Peyer's patch (tissue), 4 donors: Measurements from ENCODE around the gene GPR26. TPM values are rescaled to one million over a fixed set of nuclear protein-coding genes. Genes with fewer than 3 reads are reported as not detected.

ENCODE experiments used
- DNase-seq, 3 donors: peaks; one replicate each; pipeline ENCODE4 v3.0.0-alpha.2; 2017 to 2019
- H3K27ac ChIP-seq, 4 donors: fragments of 200-600 bp; sonication (generic); one replicate each; pipeline ENCODE4 v1.5.1; 2016 to 2019
- H3K27me3 ChIP-seq, 2 donors: fragments of 200-600 bp; sonication (generic); one replicate each; pipeline ENCODE4 v1.5.1; 2019
- H3K36me3 ChIP-seq, 3 donors: fragments of 200-600 bp; sonication (generic); one replicate each; pipeline ENCODE4 v1.5.1; 2016 to 2019
- H3K4me1 ChIP-seq, 4 donors: fragments of 200-600 bp; sonication (generic); one replicate each; pipeline ENCODE4 v1.5.1; 2016 to 2019
- H3K4me3 ChIP-seq, 4 donors: fragments of 200-600 bp; sonication (generic); 1 replicate in 3 of 4; 2 replicates in 1 of 4; pipeline ENCODE4 v1.5.1; 2016 to 2019; ENCODE audit warnings: mild to moderate bottlenecking in 1 of 4
- H3K9me3 ChIP-seq, 4 donors: fragments of 200-600 bp; sonication (generic); one replicate each; pipeline ENCODE4 v1.5.1; 2016 to 2019; ENCODE audit warnings: mild to moderate bottlenecking in 1 of 4
- CTCF ChIP-seq, 6 experiments: fragments of 450-650 bp in 4 of 6; fragments of 200-600 bp in 2 of 6; sonication (generic) in 1 of 6; IDR thresholded peaks; one replicate each; pipeline ENCODE4 v1.5.1; 2017 to 2019; ENCODE audit warnings: antibody characterized with exemption in 6 of 6, mild to moderate bottlenecking in 3 of 6, moderate library complexity in 1 of 6
- POLR2A ChIP-seq, 2 donors: fragments of 450-650 bp; IDR thresholded peaks; one replicate each; pipeline ENCODE4 v1.5.1; 2017; ENCODE audit warnings: antibody characterized with exemption in 2 of 2, mild to moderate bottlenecking in 2 of 2, moderate library complexity in 2 of 2
- total RNA-seq, 4 donors: library from RNA; depleted of rRNA; stranded (reverse); fragments of >200 nt; gene quantifications; one replicate each; pipeline ENCODE4 v1.1.0, GENCODE V29; 2016

GPR26 gene
- total RNA-seq, 4 donors from 2014 or later = not detected

- no peaks in the 10 kb centered on the region for H3K4me1 ChIP-seq
- no peak for DNase-seq
- H3K27me3 ChIP-seq = no peaks in the 10 kb centered on the region
- TF ChIP-seq POLR2A (IDR thresholded peaks at IDR 0.05) (no peak), CTCF (IDR thresholded peaks at IDR 0.05) (no peak)
- no peaks in the 10 kb centered on the region for H3K9me3 ChIP-seq
- H3K27ac ChIP-seq = no peak overlapping the region
- no peak overlapping the region for H3K4me3 ChIP-seq
- no peaks in the 10 kb centered on the region for H3K36me3 ChIP-seq
Measured at GRCh38 chr10:123706236-123706635, 40.1 kb downstream of the GPR26 start.

- H3K27me3 ChIP-seq = no peaks in the 10 kb centered on the region
- H3K27ac ChIP-seq = no peak overlapping the region
- H3K9me3 ChIP-seq = no peaks in the 10 kb centered on the region
- TF ChIP-seq POLR2A (IDR thresholded peaks at IDR 0.05) (no peak), CTCF (IDR thresholded peaks at IDR 0.05) (no peak)
- H3K4me3 ChIP-seq = no peak overlapping the region
- no peak for DNase-seq
- H3K36me3 ChIP-seq = no peaks in the 10 kb centered on the region
- H3K4me1 ChIP-seq = no peaks in the 10 kb centered on the region
Measured at GRCh38 chr10:123715546-123715945, 49.4 kb downstream of the GPR26 start.

GRCh38 chr10:123717336-123717735 lies 51.2 kb downstream of the GPR26 start:
- no peak for TF ChIP-seq POLR2A (IDR thresholded peaks at IDR 0.05)
- TF ChIP-seq CTCF (IDR thresholded peaks at IDR 0.05) = no peak
- DNase-seq = no peak
- no peaks in the 10 kb centered on the region for H3K27me3 ChIP-seq
- H3K27ac ChIP-seq = no peak overlapping the region
- no peaks in the 10 kb centered on the region for H3K36me3 ChIP-seq
- no peak overlapping the region for H3K4me3 ChIP-seq
- H3K9me3 ChIP-seq = no peaks in the 10 kb centered on the region
- no peaks in the 10 kb centered on the region for H3K4me1 ChIP-seq

- Histone ChIP-seq H3K27me3 (no peaks in the 10 kb centered on the region), H3K4me1 (no peaks in the 10 kb centered on the region), H3K4me3 (no peak overlapping the region), H3K9me3 (no peaks in the 10 kb centered on the region), H3K27ac (no peak overlapping the region), H3K36me3 (no peaks in the 10 kb centered on the region)
- TF ChIP-seq POLR2A (IDR thresholded peaks at IDR 0.05) (no peak), CTCF (IDR thresholded peaks at IDR 0.05) (no peak)
- no peak for DNase-seq
Measured at GRCh38 chr10:123718544-123719060, 52.4 kb downstream of the GPR26 start.

GRCh38 chr10:123720536-123720935 lies 54.4 kb downstream of the GPR26 start:
- H3K4me1 ChIP-seq = no peaks in the 10 kb centered on the region
- H3K36me3 ChIP-seq = no peaks in the 10 kb centered on the region
- H3K27me3 ChIP-seq = no peaks in the 10 kb centered on the region
- H3K4me3 ChIP-seq = no peak overlapping the region
- H3K27ac ChIP-seq = no peak overlapping the region
- no peaks in the 10 kb centered on the region for H3K9me3 ChIP-seq
- no peak for DNase-seq
- no peak for TF ChIP-seq POLR2A (IDR thresholded peaks at IDR 0.05)
- TF ChIP-seq CTCF (IDR thresholded peaks at IDR 0.05) = no peak
